Measurements from ENCODE around the gene SYNDIG1L. TPM values are rescaled to one million over a fixed set of nuclear protein-coding genes. Genes with fewer than 3 reads are reported as not detected.
"Not testable (repeated sequence)": the region's sequence is repeated elsewhere in the genome, so short reads cannot be mapped to it uniquely, and the experiment has no call there.

SYNDIG1L gene
- total RNA-seq, 2 experiments from 2014 or later, result not detected

- no peak overlapping the region for H3K27ac Mint-ChIP-seq
- peaks cover 12% of the 10 kb centered on the region for H3K27me3 Mint-ChIP-seq
- ChIA-PET POLR2A (no interaction called here), CTCF (no interaction called here)
- no peaks in the 10 kb centered on the region for H3K9me3 Mint-ChIP-seq
- Histone ChIP-seq H3K9me3 (ENCODE audit: control insufficient read depth in 1 of 2, insufficient read depth in 1 of 2, low read length in 2 of 2) (no peaks in the 10 kb centered on the region), H3K36me3 (ENCODE audit: insufficient read depth, low read length) (no peaks in the 10 kb centered on the region), H3K27ac (ENCODE audit: low read depth in 1 of 2, low read length in 2 of 2) (no peak overlapping the region), H3K4me1 (ENCODE audit: insufficient read depth, low read length) (no peaks in the 10 kb centered on the region), H3K27me3 (ENCODE audit: control insufficient read depth in 1 of 2, insufficient read depth in 2 of 2, low read length in 2 of 2) (no peaks in the 10 kb centered on the region), H3K4me3 (ENCODE audit: low read length) (no peak overlapping the region)
- DNase-seq, result no peak
- H3K4me3 Mint-ChIP-seq, result no peak overlapping the region
- TF ChIP-seq, protein P1, sequence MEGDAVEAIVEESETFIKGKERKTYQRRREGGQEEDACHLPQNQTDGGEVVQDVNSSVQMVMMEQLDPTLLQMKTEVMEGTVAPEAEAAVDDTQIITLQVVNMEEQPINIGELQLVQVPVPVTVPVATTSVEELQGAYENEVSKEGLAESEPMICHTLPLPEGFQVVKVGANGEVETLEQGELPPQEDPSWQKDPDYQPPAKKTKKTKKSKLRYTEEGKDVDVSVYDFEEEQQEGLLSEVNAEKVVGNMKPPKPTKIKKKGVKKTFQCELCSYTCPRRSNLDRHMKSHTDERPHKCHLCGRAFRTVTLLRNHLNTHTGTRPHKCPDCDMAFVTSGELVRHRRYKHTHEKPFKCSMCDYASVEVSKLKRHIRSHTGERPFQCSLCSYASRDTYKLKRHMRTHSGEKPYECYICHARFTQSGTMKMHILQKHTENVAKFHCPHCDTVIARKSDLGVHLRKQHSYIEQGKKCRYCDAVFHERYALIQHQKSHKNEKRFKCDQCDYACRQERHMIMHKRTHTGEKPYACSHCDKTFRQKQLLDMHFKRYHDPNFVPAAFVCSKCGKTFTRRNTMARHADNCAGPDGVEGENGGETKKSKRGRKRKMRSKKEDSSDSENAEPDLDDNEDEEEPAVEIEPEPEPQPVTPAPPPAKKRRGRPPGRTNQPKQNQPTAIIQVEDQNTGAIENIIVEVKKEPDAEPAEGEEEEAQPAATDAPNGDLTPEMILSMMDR (IDR thresholded peaks at IDR 0.05), result no peak
- ATAC-seq (ENCODE audit: poor library complexity), result no peak
- intact Hi-C loops (cut with DNase I, micrococcal nuclease), result no loop called here
- no peaks in the 10 kb centered on the region for H3K36me3 Mint-ChIP-seq (ENCODE audit: low read depth)
- no peaks in the 10 kb centered on the region for H3K4me1 Mint-ChIP-seq (ENCODE audit: low read depth)
Observed at GRCh38 chr14:74389980-74390379, 36.0 kb downstream of the SYNDIG1L start.

DNA sequence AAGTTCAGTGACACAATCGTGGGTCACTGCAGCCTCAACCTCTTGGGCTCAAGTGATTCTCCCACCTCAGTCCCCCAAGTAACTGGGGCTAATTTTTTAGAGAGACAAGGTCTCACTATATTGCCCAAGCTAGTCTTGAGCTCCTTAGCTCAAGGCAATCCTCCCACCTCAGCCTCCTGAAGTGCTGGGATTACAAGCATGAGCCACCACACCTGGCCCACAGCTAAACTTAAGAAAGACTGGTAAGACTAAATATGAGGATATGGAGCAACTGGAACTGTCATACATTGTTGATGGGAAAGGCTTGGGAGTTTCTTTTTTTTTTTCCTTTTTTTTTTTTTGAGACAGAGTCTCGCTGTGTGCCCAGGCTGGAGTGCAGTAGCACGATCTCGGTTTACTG lies 43.8 kb downstream of the SYNDIG1L start:
- Mint-ChIP-seq H3K9me3 (no peaks in the 10 kb centered on the region), H3K4me3 (no peak overlapping the region), H3K27me3 (no peaks in the 10 kb centered on the region), H3K4me1 (ENCODE audit: low read depth) (no peaks in the 10 kb centered on the region), H3K27ac (no peak overlapping the region), H3K36me3 (ENCODE audit: low read depth) (no peaks in the 10 kb centered on the region)
- no peak for ATAC-seq (ENCODE audit: poor library complexity)
- H3K36me3 ChIP-seq (ENCODE audit: insufficient read depth, low read length), result no peaks in the 10 kb centered on the region
- TF ChIP-seq, protein P1 (IDR thresholded peaks at IDR 0.05), result no peak
- H3K27me3 ChIP-seq (ENCODE audit: control insufficient read depth in 1 of 2, insufficient read depth in 2 of 2, low read length in 2 of 2), result no peaks in the 10 kb centered on the region
- H3K9me3 ChIP-seq (ENCODE audit: control insufficient read depth in 1 of 2, insufficient read depth in 1 of 2, low read length in 2 of 2), result no peaks in the 10 kb centered on the region
- CTCF ChIA-PET, result no interaction called here
- POLR2A ChIA-PET, result no interaction called here
- no peak overlapping the region for H3K27ac ChIP-seq (ENCODE audit: low read depth in 1 of 2, low read length in 2 of 2)
- intact Hi-C loops (cut with DNase I, micrococcal nuclease), result no loop called here
- no peak overlapping the region for H3K4me3 ChIP-seq (ENCODE audit: low read length)
- no peaks in the 10 kb centered on the region for H3K4me1 ChIP-seq (ENCODE audit: insufficient read depth, low read length)
- no peak for DNase-seq

GRCh38 chr14:74381571-74381970 lies 44.4 kb downstream of the SYNDIG1L start:
- POLR2A ChIA-PET; H3K4me1 ChIP-seq (ENCODE audit: insufficient read depth, low read length); ATAC-seq (ENCODE audit: poor library complexity); H3K27ac ChIP-seq (ENCODE audit: low read depth in 1 of 2, low read length in 2 of 2); H3K36me3 ChIP-seq (ENCODE audit: insufficient read depth, low read length); H3K9me3 ChIP-seq (ENCODE audit: control insufficient read depth in 1 of 2, insufficient read depth in 1 of 2, low read length in 2 of 2); H3K4me1 Mint-ChIP-seq (ENCODE audit: low read depth); H3K9me3 Mint-ChIP-seq; H3K27me3 Mint-ChIP-seq; H3K27me3 ChIP-seq (ENCODE audit: control insufficient read depth in 1 of 2, insufficient read depth in 2 of 2, low read length in 2 of 2); intact Hi-C loops (cut with DNase I, micrococcal nuclease); H3K4me3 ChIP-seq (ENCODE audit: low read length); H3K27ac Mint-ChIP-seq; H3K36me3 Mint-ChIP-seq (ENCODE audit: low read depth); DNase-seq; H3K4me3 Mint-ChIP-seq: not testable (repeated sequence)
- CTCF ChIA-PET, result interaction anchor here (0.7 kb wide), 1 partner anchor 15 kb away, joined by 3 read pairs; no protein-coding TSS in a partner anchor

- no peaks in the 10 kb centered on the region for H3K9me3 Mint-ChIP-seq
- CTCF ChIA-PET, result no interaction called here
- TF ChIP-seq, protein P1 (IDR thresholded peaks at IDR 0.05), result no peak
- no peak for DNase-seq
- ATAC-seq (ENCODE audit: poor library complexity), result no peak
- no peaks in the 10 kb centered on the region for H3K27me3 ChIP-seq (ENCODE audit: control insufficient read depth in 1 of 2, insufficient read depth in 2 of 2, low read length in 2 of 2)
- H3K27ac ChIP-seq (ENCODE audit: low read depth in 1 of 2, low read length in 2 of 2), result no peak overlapping the region
- no peak overlapping the region for H3K27ac Mint-ChIP-seq
- H3K4me1 ChIP-seq (ENCODE audit: insufficient read depth, low read length), result no peaks in the 10 kb centered on the region
- H3K9me3 ChIP-seq (ENCODE audit: control insufficient read depth in 1 of 2, insufficient read depth in 1 of 2, low read length in 2 of 2), result no peaks in the 10 kb centered on the region
- H3K4me3 ChIP-seq (ENCODE audit: low read length), result no peak overlapping the region
- POLR2A ChIA-PET, result no interaction called here
- H3K4me3 Mint-ChIP-seq, result no peak overlapping the region
- H3K27me3 Mint-ChIP-seq, result no peaks in the 10 kb centered on the region
- no peaks in the 10 kb centered on the region for H3K4me1 Mint-ChIP-seq (ENCODE audit: low read depth)
- no peaks in the 10 kb centered on the region for H3K36me3 Mint-ChIP-seq (ENCODE audit: low read depth)
- intact Hi-C loops (cut with DNase I, micrococcal nuclease), result no loop called here
- H3K36me3 ChIP-seq (ENCODE audit: insufficient read depth, low read length), result no peaks in the 10 kb centered on the region
Observed at GRCh38 chr14:74380845-74381244, 45.2 kb downstream of the SYNDIG1L start.

Data from CD4-positive, alpha-beta T cell (primary cell).